ENCODE results near the gene ASIC1.

Gene ASIC1

DNA sequence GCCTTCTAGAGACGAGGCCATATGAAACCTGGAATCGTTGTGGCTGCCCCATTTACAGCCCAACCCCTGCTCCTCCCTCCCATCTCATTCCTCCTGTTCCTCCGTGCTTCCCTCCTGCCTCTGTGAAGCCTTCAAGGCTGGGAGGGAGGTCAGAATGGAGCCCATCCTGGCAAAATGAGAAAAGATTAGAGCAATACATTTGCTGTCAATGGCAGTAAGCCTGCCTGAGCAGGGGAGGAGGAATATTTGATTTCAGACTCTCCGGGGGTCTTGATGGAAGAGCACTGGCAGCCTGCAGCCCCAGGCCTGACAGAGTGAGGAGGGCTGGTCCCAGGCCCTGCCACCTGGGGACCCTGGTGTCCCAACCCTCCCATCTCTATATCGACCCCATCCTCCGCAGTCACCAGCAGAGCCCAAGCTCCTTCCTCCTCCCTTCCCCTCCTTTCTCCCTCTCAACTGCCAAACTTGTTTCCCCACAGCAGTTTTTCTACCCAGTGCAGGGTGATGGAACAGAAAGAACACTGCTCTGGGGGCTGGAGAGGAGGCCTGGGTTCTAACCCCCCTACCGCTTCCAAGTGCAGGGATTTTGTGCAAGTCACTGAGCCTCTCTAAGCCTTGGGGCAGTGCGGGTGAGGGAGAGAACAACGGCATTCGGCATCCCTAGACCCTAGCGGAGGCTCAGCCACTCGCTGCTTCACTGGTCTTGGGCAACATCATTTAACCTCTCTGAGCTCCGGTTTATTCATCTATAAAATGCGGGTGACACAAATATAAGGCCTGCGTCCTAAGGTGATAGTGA lies 16.1 kb upstream of the ASIC1 start:
- DNase-seq, result no peak

- no peak for DNase-seq
Observed at GRCh38 chr12:50041962-50042361, 15.4 kb upstream of the ASIC1 start.

DNA sequence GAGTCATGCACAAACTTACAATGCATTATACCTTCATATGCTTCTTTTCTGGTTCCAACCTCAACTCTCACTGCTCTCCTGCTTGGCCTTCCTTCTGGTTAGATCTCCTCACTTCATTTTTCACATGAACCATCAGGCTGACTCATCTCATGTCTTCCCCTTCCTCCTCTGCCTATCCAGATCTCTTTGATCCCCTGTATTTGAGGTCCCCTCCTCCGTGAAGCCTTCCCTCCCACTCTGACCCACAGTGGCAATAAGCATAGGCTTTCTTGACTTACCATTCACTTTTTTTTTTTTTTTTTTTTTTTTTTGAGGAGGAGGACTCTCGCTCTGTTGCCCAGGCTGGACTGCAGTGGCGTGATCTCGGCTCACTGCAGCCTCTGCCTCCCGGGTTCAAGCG lies 14.7 kb upstream of the ASIC1 start:
- DNase-seq, result no peak

DNA sequence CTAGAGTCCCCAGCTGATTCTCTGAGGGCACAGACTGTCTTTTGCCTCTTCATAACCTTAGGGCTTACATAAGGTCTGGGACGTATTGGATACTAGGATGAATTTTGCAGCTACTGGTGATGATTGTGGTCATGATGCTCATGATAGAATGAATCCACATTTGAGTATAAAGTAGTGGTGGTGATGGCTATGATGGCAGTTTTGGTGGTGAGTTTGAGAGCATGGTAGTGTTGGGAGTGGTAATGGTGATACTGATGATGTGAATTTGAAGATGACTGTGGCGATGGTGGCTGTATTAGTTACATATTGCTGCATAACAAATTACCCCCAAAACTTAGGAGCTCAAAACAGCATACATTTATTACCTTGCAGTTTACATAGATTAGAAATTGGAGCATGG lies 14.1 kb upstream of the ASIC1 start:
- no peak for DNase-seq

DNA sequence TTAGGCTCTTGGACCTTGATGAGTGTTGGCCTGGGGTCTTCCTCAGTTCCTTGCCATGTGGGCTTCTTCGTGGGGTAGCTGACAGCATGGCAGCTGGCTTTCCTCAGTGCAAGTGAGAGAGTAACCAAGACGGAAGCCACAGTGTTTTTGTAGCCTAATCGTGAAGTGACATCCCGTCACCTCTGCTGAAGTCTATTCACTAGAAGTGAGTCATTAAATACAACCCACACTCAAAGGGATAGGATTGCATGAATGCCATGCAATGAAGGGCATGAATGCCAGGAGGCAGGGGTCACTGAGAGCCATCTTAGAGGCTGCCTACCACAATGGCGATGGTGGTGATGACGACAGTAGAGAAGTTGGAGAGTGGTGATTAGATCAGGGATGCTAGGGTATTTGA lies 13.5 kb upstream of the ASIC1 start:
- no peak for DNase-seq

- no peak for DNase-seq
Observed at GRCh38 chr12:50047693-50048250, 9.6 kb upstream of the ASIC1 start.

GRCh38 chr12:50049254-50050118 lies 7.9 kb upstream of the ASIC1 start:
- no peak for DNase-seq

DNA sequence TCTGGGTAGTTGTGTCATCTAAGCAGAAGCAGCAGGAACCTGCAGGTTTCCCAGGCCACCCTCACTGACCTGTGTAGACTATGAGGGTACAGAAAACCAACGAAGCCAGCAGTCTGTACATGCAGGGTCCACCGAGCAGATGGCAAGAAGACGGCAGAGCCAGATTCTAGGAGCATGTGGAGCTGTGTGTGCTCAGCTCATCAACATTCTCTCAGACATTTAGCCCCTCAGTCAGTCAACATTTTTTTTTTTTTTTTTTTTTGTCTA lies 7.3 kb upstream of the ASIC1 start:
- no peak for DNase-seq

DNA sequence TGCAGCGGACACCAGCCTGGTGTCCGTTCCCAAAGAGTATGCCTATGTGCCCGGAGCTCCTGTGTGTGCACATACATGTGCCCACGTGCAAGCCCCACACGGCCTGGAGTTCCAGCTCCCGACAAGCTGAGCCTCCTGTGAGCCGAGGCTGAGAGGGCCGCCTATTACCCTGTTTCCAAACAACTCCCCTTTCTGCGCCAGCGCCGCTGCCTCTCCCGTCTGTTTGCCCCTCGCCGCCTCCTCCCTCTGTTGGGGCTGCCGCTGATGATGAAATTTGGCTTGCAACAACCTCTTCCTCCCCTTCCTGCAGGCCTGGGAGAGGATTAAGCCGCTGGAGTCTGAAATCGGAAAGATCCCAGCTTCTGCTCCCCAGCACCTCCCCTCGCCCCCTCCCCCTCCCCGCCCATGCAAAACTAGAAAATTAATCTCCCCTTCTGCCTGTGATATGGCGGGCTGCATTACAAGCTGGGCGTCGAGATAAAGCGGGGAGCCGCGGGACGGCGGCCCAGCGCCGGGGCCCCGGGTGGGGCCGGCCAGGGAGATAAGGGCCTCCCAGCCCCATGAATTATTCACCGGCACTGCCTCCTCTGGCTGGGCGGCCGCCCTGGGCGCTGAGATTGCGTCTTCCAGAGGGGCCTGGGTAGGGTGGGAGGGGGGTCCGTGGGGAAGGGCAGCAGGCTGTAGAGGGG lies 6.8 kb upstream of the ASIC1 start:
- peak; percentile 24 for DNase-seq

GRCh38 chr12:50051101-50051806 lies 6.1 kb upstream of the ASIC1 start:
- no peak for DNase-seq

GRCh38 chr12:50052544-50052943 lies 4.9 kb upstream of the ASIC1 start:
- DNase-seq, result no peak

- no peak for DNase-seq
Observed at GRCh38 chr12:50052964-50053363, 4.4 kb upstream of the ASIC1 start.

DNA sequence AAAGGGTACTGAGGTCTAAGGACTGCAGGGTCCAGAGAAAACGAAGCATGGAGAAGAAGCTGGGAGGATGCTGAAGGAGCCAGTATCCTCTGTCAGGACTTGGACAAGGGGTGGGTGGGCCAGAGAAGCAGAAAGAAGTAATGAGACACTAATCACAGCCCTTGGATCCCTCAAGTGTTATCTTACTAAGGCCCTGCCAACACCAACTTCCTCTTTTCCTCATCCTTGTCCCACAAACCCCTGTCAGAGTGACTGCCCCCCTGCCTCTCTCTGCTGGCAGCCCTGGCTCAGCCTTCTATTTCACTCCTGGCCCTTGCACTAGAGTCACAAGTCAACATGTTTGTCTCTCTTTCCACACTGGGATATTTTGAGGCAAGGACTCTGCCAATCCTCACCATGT lies 3.8 kb upstream of the ASIC1 start:
- DNase-seq, result no peak

DNA sequence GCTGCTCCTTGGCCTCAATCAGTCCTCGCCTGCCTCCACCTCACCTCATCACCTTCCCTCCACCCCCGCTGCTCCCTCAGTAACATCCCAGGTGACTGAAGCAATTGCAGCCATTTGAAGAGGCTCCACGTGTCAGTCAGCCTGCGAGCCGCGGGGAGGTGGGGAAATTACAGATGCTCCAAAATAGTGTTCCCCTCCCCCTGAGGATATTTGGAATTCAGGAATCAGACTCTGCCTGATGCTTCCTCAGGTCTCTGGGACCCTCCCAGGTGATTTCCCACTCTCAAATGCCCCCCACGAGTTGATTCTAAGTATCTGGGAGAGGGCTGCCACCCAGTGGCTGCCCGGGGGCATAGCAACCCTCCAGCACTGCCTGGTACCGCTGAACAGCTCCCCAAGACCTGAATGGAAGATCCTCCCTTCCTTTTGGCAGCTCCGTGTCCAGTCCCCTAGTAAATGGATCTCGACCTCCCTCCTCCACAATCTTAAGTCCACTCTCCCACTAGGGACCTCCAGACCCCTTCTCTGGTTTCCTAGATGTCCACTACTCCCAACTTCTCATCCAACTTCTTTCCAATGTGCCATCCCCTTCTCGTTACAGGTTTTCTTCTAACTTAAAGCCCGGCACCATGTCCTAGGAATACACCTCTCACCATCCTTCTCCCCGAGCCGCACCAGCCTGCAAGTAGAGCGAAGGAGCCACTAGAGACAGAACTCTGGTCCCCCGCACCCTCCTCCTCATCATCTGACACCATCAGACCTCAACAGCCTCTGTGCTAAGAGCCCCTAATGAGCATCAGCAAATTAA lies 1.4 kb upstream of the ASIC1 start:
- peak; percentile 44 for DNase-seq

DNA sequence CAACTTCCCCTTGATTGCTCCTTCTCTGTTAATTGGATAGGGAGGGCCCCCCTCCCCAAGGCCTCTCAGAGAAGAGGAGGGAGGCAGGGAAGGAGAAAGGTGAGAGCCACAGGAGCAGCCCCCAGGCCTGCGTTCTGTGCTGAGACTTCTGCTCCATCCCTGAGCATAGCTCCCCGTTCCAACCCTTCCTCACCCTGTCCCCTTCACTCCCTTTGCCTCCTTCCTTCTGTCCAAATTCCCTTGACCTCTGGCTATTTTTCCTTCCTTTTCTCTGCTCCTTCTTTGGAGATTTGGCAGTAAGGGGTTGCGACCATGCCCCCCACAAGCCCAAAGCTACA lies 788 bp upstream of the ASIC1 start:
- DNase-seq, result no peak

DNA sequence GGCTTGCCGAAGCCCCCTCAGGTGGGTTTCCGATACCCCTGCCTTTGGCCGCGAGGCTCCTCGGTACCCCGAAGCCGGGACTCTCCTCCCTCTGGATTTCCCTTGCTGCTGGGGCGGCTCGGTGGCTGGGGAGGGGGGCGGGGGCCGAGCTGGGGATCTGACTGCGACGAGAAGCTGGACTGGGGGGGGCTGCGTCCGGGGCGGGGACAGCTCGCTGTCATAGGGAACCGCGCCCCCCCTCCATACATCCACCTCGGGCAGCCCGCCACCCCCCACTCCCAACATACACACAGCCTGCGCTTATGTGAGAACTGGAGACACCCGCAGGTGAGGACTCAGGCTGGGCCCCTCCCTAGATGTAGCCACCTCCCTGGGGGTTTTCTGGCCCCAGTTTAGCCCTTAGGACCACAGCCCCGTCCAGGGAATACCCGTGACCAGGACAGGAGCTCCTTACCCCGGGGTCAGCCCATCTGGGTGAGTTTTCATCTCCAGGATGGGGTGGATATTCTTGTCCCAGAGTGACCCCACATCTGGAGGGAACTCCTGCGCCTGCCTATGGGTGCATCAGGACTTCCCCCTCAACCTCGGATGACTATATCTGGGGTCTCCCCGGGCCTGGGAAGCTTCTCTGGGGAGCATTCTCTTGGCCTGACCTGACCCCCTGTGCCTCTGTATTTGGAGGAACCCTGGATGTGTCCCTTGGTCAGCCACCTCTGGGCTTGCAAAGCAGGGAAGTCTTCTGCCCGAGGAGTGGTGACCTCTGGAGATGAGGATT lies 687 bp downstream of the ASIC1 start:
- no peak for DNase-seq

GRCh38 chr12:50058743-50059312 lies 1.4 kb downstream of the ASIC1 start:
- no peak for DNase-seq

- peak; percentile 34 for DNase-seq
Observed at GRCh38 chr12:50059440-50060119, 2.2 kb downstream of the ASIC1 start.

DNA sequence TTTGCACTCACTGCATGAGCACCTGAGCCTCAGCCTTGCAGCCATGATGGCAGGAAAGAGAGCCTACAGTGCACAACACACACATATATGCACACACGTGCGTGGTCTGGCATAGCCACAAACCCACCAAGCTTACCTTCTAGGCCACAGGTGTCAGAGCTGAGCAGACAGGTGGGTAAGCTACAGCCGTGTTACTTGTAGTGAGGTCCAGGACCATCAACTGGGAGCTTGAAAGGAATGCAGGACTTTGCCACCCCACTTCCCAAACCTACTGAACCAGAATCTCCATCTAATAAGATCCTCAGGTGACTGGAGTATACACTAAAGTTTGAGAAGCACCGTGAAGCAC lies 2.7 kb downstream of the ASIC1 start:
- no peak for DNase-seq

DNA sequence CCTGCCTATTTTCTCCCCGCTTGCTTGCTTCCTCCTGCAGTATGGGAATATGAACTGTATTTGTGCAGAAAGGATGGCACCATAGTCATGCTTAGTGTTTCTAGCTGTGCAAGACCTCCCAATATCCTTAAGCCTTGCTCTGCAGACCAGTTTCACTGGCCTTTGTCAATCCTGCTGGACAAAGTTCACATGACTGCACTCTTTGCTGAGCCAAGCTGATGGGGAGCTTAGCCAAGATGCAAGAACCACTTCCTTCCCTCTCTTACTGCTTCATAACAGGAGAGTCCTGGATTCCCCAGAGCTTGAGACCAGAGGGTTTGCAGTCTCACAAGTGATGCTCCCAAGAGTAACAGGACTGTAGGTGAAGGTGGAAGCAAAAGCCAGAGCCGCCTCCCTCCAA lies 3.8 kb downstream of the ASIC1 start:
- DNase-seq, result no peak

Measured in CD4-positive, alpha-beta T cell treated with Interleukin-15 for 1 hour (primary cell).